A549 treated with RU486 at 1 μM for 4 hours (cell line): ENCODE measurements around the gene THSD1. TPM values are rescaled to one million over a fixed set of nuclear protein-coding genes. Genes with fewer than 3 reads are reported as not detected.

Source experiments
- total RNA-seq: library from RNA; stranded (reverse); fragments of 200-300 nt; extraction: Qiagen RNA extraction; gene quantifications from 5 replicates; pipeline ENCODE4 v1.2.3, GENCODE V29; 2022; ENCODE audit warnings: low read depth

THSD1 gene
- total RNA-seq = 11.5 to 12.8 TPM (median 12.0 TPM) in 5 replicates

GRCh38 chr13:52405767-52406494 is at the start of gene THSD1:
Gene THSD1 (minus strand): TSS chr13:52406172. CDS start chr13:52402600, 3,572 bp downstream.

GRCh38 chr13:52454820-52455676 is 49.1 kb upstream of the THSD1 start, which contains the start of gene CKAP2:
Gene CKAP2 (plus strand): TSS chr13:52455478. CDS start chr13:52455557, 79 bp downstream.

GRCh38 chr13:52450012-52450792 is 44.2 kb upstream of the THSD1 start, which contains the start of gene VPS36:
Gene VPS36 (minus strand): TSS chr13:52450634. CDS start chr13:52450594, 40 bp downstream.

Other genes with a start within 250 kb of the THSD1 start
- 6.4 to 9.6 TPM (median 6.9 TPM) in 5 replicates for gene NEK3, start 246.6 kb downstream of the THSD1 start, total RNA-seq
- 7.4 to 14.5 TPM (median 13.0 TPM) in 5 replicates for gene VPS36, start 44.5 kb upstream of the THSD1 start, total RNA-seq
- gene CKAP2, start 49.3 kb upstream of the THSD1 start, total RNA-seq = 18.6 to 42.2 TPM (median 35.5 TPM) in 5 replicates
- gene HNRNPA1L2, start 236.3 kb upstream of the THSD1 start, total RNA-seq = 5.0 to 6.7 TPM (median 5.6 TPM) in 5 replicates
- gene SUGT1, start 246.7 kb upstream of the THSD1 start, total RNA-seq = 29.0 to 46.0 TPM (median 43.5 TPM) in 5 replicates